Activated CD4-positive, alpha-beta T cell treated with anti-CD3 and anti-CD28 coated beads for 24 hours (primary cell): ENCODE measurements around the gene CHFR.
"Not testable (repeated sequence)": the region's sequence is repeated elsewhere in the genome, so short reads cannot be mapped to it uniquely, and the experiment has no call there.

Experiments
- DNase-seq, 2 donors: peaks; one replicate each; pipeline ENCODE4 v3.0.0-alpha.2; 2020; ENCODE audit warnings: low read depth in 2 of 2

CHFR gene

GRCh38 chr12:132840536-132840935, 46.9 kb downstream of the CHFR start:
- DNase-seq: no peak

GRCh38 chr12:132839558-132840235, 47.7 kb downstream of the CHFR start:
- DNase-seq: no peak

- no peak for DNase-seq
Observed at GRCh38 chr12:132838410-132839080, 48.9 kb downstream of the CHFR start.

GRCh38 chr12:132837693-132838409, 49.6 kb downstream of the CHFR start:
- no peak for DNase-seq

- DNase-seq: no peak
Observed at GRCh38 chr12:132836795-132837331, 50.5 kb downstream of the CHFR start.

- DNase-seq: not testable (repeated sequence)
Observed at GRCh38 chr12:132836230-132836629, 51.2 kb downstream of the CHFR start.

GRCh38 chr12:132835076-132836025, 52.1 kb downstream of the CHFR start:
- DNase-seq: no peak

- DNase-seq: no peak
Observed at GRCh38 chr12:132834181-132834711, 53.2 kb downstream of the CHFR start.

GRCh38 chr12:132833341-132833740, 54.1 kb downstream of the CHFR start:
- DNase-seq: no peak

GRCh38 chr12:132831771-132832170, 55.6 kb downstream of the CHFR start:
- no peak for DNase-seq

GRCh38 chr12:132828706-132829534, 58.5 kb downstream of the CHFR start, which contains the start of gene GOLGA3:
Gene GOLGA3 (minus strand): TSS chr12:132828869. CDS start chr12:132822128, 6,741 bp downstream.
- peak; percentile 87 to 89 for DNase-seq

- DNase-seq: no peak
Observed at GRCh38 chr12:132827763-132828703, 59.4 kb downstream of the CHFR start.

GRCh38 chr12:132825861-132826260, 61.5 kb downstream of the CHFR start:
- DNase-seq: no peak

- no peak for DNase-seq
Observed at GRCh38 chr12:132825089-132825488, 62.3 kb downstream of the CHFR start.

- DNase-seq: no peak
Observed at GRCh38 chr12:132824053-132824452, 63.4 kb downstream of the CHFR start.

GRCh38 chr12:132818562-132818961, 68.8 kb downstream of the CHFR start:
- DNase-seq: no peak

- DNase-seq: no peak
Observed at GRCh38 chr12:132814232-132814631, 73.2 kb downstream of the CHFR start.

GRCh38 chr12:132813443-132813842, 74.0 kb downstream of the CHFR start:
- DNase-seq: no peak
